HEK293 (cell line): ENCODE results near the gene ABT1.

Source experiments
- BCL11A ChIP-seq: fragments of 450-650 bp; formaldehyde crosslinking; IDR thresholded peaks from 2 replicates; pipeline ENCODE4 v1.5.1; 2016; ENCODE audit warnings: low read depth, missing biosample characterization, missing genetic modification characterization
- GLI4 ChIP-seq: fragments of 450-650 bp; formaldehyde crosslinking; IDR thresholded peaks from 2 replicates; pipeline ENCODE4 v1.5.1; 2016; ENCODE audit warnings: missing biosample characterization, missing genetic modification characterization
- INSM2 ChIP-seq: fragments of 450-650 bp; formaldehyde crosslinking; IDR thresholded peaks from 2 replicates; pipeline ENCODE4 v1.5.1; 2016; ENCODE audit warnings: missing biosample characterization, missing genetic modification characterization
- KLF8 ChIP-seq: fragments of 450-650 bp; formaldehyde crosslinking; IDR thresholded peaks from 2 replicates; pipeline ENCODE4 v1.5.1; 2016; ENCODE audit warnings: missing biosample characterization, missing genetic modification characterization
- KLF9 ChIP-seq: fragments of 450-650 bp; formaldehyde crosslinking; IDR thresholded peaks from 2 replicates; pipeline ENCODE4 v1.5.1; 2016; ENCODE audit warnings: missing biosample characterization, missing genetic modification characterization, low read depth
- SP2 ChIP-seq: fragments of 450-650 bp; formaldehyde crosslinking; IDR thresholded peaks from 2 replicates; pipeline ENCODE4 v1.5.1; 2016; ENCODE audit warnings: missing biosample characterization, missing genetic modification characterization
- WT1 ChIP-seq: fragments of 450-650 bp; formaldehyde crosslinking; IDR thresholded peaks from 2 replicates; pipeline ENCODE4 v1.5.1; 2016; ENCODE audit warnings: missing biosample characterization, missing genetic modification characterization
- YY2 ChIP-seq: fragments of 450-650 bp; formaldehyde crosslinking; IDR thresholded peaks from 2 replicates; pipeline ENCODE4 v1.5.1; 2016; ENCODE audit warnings: missing biosample characterization, missing genetic modification characterization
- ZBTB1 ChIP-seq: fragments of 450-650 bp; formaldehyde crosslinking; IDR thresholded peaks from 2 replicates; pipeline ENCODE4 v1.5.1; 2016; ENCODE audit warnings: missing biosample characterization, missing genetic modification characterization
- ZEB2 ChIP-seq: fragments of 450-650 bp; formaldehyde crosslinking; IDR thresholded peaks from 2 replicates; pipeline ENCODE4 v1.5.1; 2016; ENCODE audit warnings: missing biosample characterization, missing genetic modification characterization
- ZFP69B ChIP-seq: fragments of 450-650 bp; formaldehyde crosslinking; IDR thresholded peaks from 2 replicates; pipeline ENCODE4 v1.5.1; 2016; ENCODE audit warnings: missing biosample characterization, missing genetic modification characterization
- ZNF121 ChIP-seq: fragments of 450-650 bp; formaldehyde crosslinking; IDR thresholded peaks from 2 replicates; pipeline ENCODE4 v1.5.1; 2016; ENCODE audit warnings: missing biosample characterization, missing genetic modification characterization
- ZNF132 ChIP-seq: fragments of 450-650 bp; formaldehyde crosslinking; IDR thresholded peaks from 2 replicates; pipeline ENCODE4 v1.5.1; 2017; ENCODE audit warnings: missing biosample characterization, missing genetic modification characterization, borderline replicate concordance
- ZNF174 ChIP-seq: fragments of 450-650 bp; formaldehyde crosslinking; IDR thresholded peaks from 2 replicates; pipeline ENCODE4 v1.5.0; 2017; ENCODE audit warnings: missing biosample characterization, mild to moderate bottlenecking, missing genetic modification characterization
- ZNF214 ChIP-seq: fragments of 450-650 bp; formaldehyde crosslinking; IDR thresholded peaks from 2 replicates; pipeline ENCODE4 v1.5.1; 2017; ENCODE audit warnings: missing biosample characterization, mild to moderate bottlenecking, missing genetic modification characterization, borderline replicate concordance
- ZNF24 ChIP-seq: fragments of 450-650 bp; formaldehyde crosslinking; IDR thresholded peaks from 2 replicates; pipeline ENCODE4 v1.5.1; 2016; ENCODE audit warnings: missing biosample characterization, missing genetic modification characterization
- ZNF366 ChIP-seq: fragments of 450-650 bp; formaldehyde crosslinking; conservative IDR thresholded peaks from 2 replicates; pipeline ENCODE4 v1.5.1; 2016; ENCODE audit warnings: missing biosample characterization, missing genetic modification characterization
- ZNF37A ChIP-seq: fragments of 450-650 bp; IDR thresholded peaks from 2 replicates; pipeline ENCODE4 v1.5.1; 2018; ENCODE audit warnings: missing biosample characterization, missing genetic modification characterization
- ZNF391 ChIP-seq: fragments of 450-650 bp; formaldehyde crosslinking; IDR thresholded peaks from 2 replicates; pipeline ENCODE4 v1.5.1; 2016; ENCODE audit warnings: low read depth, missing biosample characterization, missing genetic modification characterization, borderline replicate concordance
- ZNF530 ChIP-seq: fragments of 450-650 bp; formaldehyde crosslinking; IDR thresholded peaks from 2 replicates; pipeline ENCODE4 v1.5.1; 2016; ENCODE audit warnings: low read depth, missing biosample characterization, missing genetic modification characterization
- ZNF596 ChIP-seq: fragments of 450-650 bp; IDR thresholded peaks from 2 replicates; pipeline ENCODE4 v1.5.0; 2018; ENCODE audit warnings: missing biosample characterization, mild to moderate bottlenecking, missing genetic modification characterization, moderate library complexity
- ZNF600 ChIP-seq: fragments of 450-650 bp; formaldehyde crosslinking; IDR thresholded peaks from 2 replicates; pipeline ENCODE4 v1.5.1; 2016; ENCODE audit warnings: missing biosample characterization, missing genetic modification characterization
- ZNF660 ChIP-seq: fragments of 450-650 bp; IDR thresholded peaks from 2 replicates; pipeline ENCODE4 v1.5.1; 2018; ENCODE audit warnings: missing biosample characterization, mild to moderate bottlenecking, missing genetic modification characterization
- ZNF670 ChIP-seq: fragments of 450-650 bp; formaldehyde crosslinking; IDR thresholded peaks from 2 replicates; pipeline ENCODE4 v1.5.1; 2016; ENCODE audit warnings: missing biosample characterization, missing genetic modification characterization, low read depth
- TF ChIP-seq, protein P1 (sequence below): fragments of 450-650 bp; formaldehyde crosslinking; IDR thresholded peaks from 2 replicates; pipeline ENCODE4 v1.5.1; 2016; ENCODE audit warnings: missing biosample characterization, missing genetic modification characterization
- TF ChIP-seq, protein P2 (sequence below): fragments of 450-650 bp; formaldehyde crosslinking; IDR thresholded peaks from 2 replicates; pipeline ENCODE4 v1.5.1; 2016; ENCODE audit warnings: missing biosample characterization, missing genetic modification characterization
- TF ChIP-seq, protein P3 (sequence below): fragments of 450-650 bp; IDR thresholded peaks from 2 replicates; pipeline ENCODE4 v1.5.1; 2018; ENCODE audit warnings: missing biosample characterization, missing genetic modification characterization
- TF ChIP-seq, protein P4 (sequence below): fragments of 450-650 bp; formaldehyde crosslinking; IDR thresholded peaks from 2 replicates; pipeline ENCODE4 v1.5.1; 2016; ENCODE audit warnings: missing biosample characterization, missing genetic modification characterization, borderline replicate concordance
- TF ChIP-seq, protein P5 (sequence below): fragments of 450-650 bp; formaldehyde crosslinking; IDR thresholded peaks from 2 replicates; pipeline ENCODE4 v1.5.1; 2016; ENCODE audit warnings: missing biosample characterization, missing genetic modification characterization

Gene ABT1

DNA sequence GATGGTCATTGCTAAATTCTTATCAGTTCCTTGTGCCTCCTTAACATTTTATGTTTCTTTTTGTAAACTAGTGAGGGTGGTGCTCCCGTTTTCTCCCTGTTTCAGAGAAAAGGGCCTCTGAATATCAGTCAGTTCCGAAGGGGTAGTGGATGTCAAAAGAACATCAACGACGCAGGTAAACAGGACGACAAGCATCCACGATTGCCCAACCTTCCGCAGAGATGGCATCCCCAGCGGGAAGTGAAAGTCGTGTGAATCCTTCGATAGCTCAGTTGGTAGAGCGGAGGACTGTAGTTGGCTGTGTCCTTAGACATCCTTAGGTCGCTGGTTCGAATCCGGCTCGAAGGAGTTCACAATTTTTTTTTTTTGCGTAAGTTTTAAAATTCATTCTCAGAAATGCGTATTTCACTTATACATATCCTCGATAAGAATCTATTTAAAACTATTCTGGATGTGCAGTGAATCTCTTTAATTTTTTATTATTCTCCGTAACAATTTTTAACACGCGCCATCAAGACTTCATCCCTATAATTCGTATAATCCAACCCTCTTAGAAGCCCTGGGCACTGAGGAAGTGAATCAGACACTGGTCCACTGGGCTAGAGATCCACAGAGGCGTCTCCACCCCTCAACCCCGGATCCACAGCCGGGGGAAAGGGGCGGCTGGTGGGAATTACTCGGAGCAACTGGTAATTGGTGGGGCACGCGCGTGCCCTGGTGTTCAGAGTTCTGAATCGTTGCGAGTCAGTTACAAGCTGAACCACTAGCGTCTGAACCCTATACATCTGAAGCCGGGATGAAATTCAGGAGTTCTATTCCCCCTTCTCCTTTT lies 27.9 kb upstream of the ABT1 start (continued):
- TF ChIP-seq, protein P1, sequence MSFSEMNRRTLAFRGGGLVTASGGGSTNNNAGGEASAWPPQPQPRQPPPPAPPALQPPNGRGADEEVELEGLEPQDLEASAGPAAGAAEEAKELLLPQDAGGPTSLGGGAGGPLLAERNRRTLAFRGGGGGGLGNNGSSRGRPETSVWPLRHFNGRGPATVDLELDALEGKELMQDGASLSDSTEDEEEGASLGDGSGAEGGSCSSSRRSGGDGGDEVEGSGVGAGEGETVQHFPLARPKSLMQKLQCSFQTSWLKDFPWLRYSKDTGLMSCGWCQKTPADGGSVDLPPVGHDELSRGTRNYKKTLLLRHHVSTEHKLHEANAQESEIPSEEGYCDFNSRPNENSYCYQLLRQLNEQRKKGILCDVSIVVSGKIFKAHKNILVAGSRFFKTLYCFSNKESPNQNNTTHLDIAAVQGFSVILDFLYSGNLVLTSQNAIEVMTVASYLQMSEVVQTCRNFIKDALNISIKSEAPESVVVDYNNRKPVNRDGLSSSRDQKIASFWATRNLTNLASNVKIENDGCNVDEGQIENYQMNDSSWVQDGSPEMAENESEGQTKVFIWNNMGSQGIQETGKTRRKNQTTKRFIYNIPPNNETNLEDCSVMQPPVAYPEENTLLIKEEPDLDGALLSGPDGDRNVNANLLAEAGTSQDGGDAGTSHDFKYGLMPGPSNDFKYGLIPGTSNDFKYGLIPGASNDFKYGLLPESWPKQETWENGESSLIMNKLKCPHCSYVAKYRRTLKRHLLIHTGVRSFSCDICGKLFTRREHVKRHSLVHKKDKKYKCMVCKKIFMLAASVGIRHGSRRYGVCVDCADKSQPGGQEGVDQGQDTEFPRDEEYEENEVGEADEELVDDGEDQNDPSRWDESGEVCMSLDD (tag by site-specific recombination): no peak
- TF ChIP-seq ZNF530 (tag by site-specific recombination) (no peak), YY2 (tag by site-specific recombination) (no peak), ZBTB1 (tag by site-specific recombination) (no peak), KLF8 (tag by site-specific recombination) (peak; percentile 68), ZNF132 (tag by site-specific recombination) (no peak), GLI4 (tag by site-specific recombination) (0 out of 2 replicates have a peak, but pooled peaks have one; percentile 21), ZNF37A (tag by site-specific recombination) (no peak), ZNF24 (peak; percentile 86; the same call in 1 of the 2 replicates), ZNF121 (tag by site-specific recombination) (0 out of 2 replicates have a peak, but pooled peaks have one; percentile 13), ZNF670 (tag by site-specific recombination) (no peak), ZNF174 (no peak), ZNF600 (tag by site-specific recombination) (peak; percentile 56; the same call in 1 of the 2 replicates), ZNF214 (tag by site-specific recombination) (peak; percentile 77; the same call in 1 of the 2 replicates), BCL11A (tag by site-specific recombination) (peak; percentile 57; the same call in 1 of the 2 replicates), ZNF366 (tag by site-specific recombination) (peak; percentile 12; the same call in 1 of the 2 replicates), KLF9 (tag by site-specific recombination) (peak; percentile 26; the same call in 1 of the 2 replicates), SP2 (peak; percentile 32; the same call in 1 of the 2 replicates), ZNF660 (tag by site-specific recombination) (peak; percentile 89), ZNF391 (peak; percentile 72; the same call in 1 of the 2 replicates), WT1 (peak; percentile 39; the same call in 1 of the 2 replicates), ZFP69B (tag by site-specific recombination) (0 out of 2 replicates have a peak, but pooled peaks have one; percentile 40), INSM2 (peak; percentile 74; the same call in 1 of the 2 replicates), ZEB2 (tag by site-specific recombination) (peak; percentile 43; the same call in 1 of the 2 replicates), ZNF596 (no peak)
- TF ChIP-seq, protein P2, sequence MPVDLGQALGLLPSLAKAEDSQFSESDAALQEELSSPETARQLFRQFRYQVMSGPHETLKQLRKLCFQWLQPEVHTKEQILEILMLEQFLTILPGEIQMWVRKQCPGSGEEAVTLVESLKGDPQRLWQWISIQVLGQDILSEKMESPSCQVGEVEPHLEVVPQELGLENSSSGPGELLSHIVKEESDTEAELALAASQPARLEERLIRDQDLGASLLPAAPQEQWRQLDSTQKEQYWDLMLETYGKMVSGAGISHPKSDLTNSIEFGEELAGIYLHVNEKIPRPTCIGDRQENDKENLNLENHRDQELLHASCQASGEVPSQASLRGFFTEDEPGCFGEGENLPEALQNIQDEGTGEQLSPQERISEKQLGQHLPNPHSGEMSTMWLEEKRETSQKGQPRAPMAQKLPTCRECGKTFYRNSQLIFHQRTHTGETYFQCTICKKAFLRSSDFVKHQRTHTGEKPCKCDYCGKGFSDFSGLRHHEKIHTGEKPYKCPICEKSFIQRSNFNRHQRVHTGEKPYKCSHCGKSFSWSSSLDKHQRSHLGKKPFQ (tag by site-specific recombination): peak; percentile 79
- TF ChIP-seq, protein P3, sequence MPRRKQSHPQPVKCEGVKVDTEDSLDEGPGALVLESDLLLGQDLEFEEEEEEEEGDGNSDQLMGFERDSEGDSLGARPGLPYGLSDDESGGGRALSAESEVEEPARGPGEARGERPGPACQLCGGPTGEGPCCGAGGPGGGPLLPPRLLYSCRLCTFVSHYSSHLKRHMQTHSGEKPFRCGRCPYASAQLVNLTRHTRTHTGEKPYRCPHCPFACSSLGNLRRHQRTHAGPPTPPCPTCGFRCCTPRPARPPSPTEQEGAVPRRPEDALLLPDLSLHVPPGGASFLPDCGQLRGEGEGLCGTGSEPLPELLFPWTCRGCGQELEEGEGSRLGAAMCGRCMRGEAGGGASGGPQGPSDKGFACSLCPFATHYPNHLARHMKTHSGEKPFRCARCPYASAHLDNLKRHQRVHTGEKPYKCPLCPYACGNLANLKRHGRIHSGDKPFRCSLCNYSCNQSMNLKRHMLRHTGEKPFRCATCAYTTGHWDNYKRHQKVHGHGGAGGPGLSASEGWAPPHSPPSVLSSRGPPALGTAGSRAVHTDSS (tag by site-specific recombination): 0 out of 2 replicates have a peak, but pooled peaks have one; percentile 8
- TF ChIP-seq, protein P4, sequence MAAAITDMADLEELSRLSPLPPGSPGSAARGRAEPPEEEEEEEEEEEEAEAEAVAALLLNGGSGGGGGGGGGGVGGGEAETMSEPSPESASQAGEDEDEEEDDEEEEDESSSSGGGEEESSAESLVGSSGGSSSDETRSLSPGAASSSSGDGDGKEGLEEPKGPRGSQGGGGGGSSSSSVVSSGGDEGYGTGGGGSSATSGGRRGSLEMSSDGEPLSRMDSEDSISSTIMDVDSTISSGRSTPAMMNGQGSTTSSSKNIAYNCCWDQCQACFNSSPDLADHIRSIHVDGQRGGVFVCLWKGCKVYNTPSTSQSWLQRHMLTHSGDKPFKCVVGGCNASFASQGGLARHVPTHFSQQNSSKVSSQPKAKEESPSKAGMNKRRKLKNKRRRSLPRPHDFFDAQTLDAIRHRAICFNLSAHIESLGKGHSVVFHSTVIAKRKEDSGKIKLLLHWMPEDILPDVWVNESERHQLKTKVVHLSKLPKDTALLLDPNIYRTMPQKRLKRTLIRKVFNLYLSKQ (tag by site-specific recombination): no peak
- TF ChIP-seq, protein P5, sequence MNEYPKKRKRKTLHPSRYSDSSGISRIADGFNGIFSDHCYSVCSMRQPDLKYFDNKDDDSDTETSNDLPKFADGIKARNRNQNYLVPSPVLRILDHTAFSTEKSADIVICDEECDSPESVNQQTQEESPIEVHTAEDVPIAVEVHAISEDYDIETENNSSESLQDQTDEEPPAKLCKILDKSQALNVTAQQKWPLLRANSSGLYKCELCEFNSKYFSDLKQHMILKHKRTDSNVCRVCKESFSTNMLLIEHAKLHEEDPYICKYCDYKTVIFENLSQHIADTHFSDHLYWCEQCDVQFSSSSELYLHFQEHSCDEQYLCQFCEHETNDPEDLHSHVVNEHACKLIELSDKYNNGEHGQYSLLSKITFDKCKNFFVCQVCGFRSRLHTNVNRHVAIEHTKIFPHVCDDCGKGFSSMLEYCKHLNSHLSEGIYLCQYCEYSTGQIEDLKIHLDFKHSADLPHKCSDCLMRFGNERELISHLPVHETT (tag by site-specific recombination): no peak; the same call in none of the 2 replicates
